ENCODE results near the gene CNOT6L. TPM values are rescaled to one million over a fixed set of nuclear protein-coding genes. Genes with fewer than 3 reads are reported as not detected.

Gene CNOT6L
- total RNA-seq, 1 experiment from 2014 or later: 14.5 TPM

- no peak overlapping the region for H3K4me3 Mint-ChIP-seq
Observed at GRCh38 chr4:77697860-77698590, 121.1 kb downstream of the CNOT6L start.

More at GRCh38 chr4:77697860-77698590, 121.1 kb downstream of the CNOT6L start:
- H3K36me3 Mint-ChIP-seq (ENCODE audit: insufficient read depth in 1 of 3, low read depth in 3 of 3): no peaks in the 10 kb centered on the region
- Histone ChIP-seq H2BK5ac (ENCODE audit: insufficient read length, low read length) (no peak overlapping the region), H3T11ph (ENCODE audit: low read length) (no peak overlapping the region), H3K23ac (ENCODE audit: insufficient read length, low read depth, low read length) (no peak overlapping the region), H3K4me2 (ENCODE audit: insufficient read depth, insufficient read length, low read length) (no peak overlapping the region), H3K27me3 (ENCODE audit: insufficient read depth, low read length) (no peaks in the 10 kb centered on the region), H2BK15ac (ENCODE audit: low read depth, low read length) (no peak overlapping the region), H4K8ac (replicated peaks; ENCODE audit: insufficient read length, low read depth, low read length) (no peak overlapping the region), H3K4me1 (ENCODE audit: insufficient read depth, low read length) (peaks cover 2% of the 10 kb centered on the region; the same call in 1 of the 2 replicates), H3K18ac (ENCODE audit: insufficient read length, low read depth, low read length) (no peak overlapping the region), H3K27ac (ENCODE audit: insufficient read length, low read depth, low read length) (no peak overlapping the region), H3K14ac (ENCODE audit: insufficient read depth, low read length) (no peak overlapping the region), H3K79me2 (ENCODE audit: insufficient read depth, low read length) (no peaks in the 10 kb centered on the region), H3K56ac (ENCODE audit: insufficient read length, low read depth, low read length) (no peak overlapping the region), H3K9ac (ENCODE audit: extremely low read depth, insufficient read length, low read length) (no peak overlapping the region), H4K20me1 (ENCODE audit: control insufficient read depth, insufficient read depth, insufficient read length) (no peaks in the 10 kb centered on the region), H3K79me1 (ENCODE audit: insufficient read depth, low read depth, low read length, poor library complexity, severe bottlenecking) (no peaks in the 10 kb centered on the region), H2AK5ac (ENCODE audit: insufficient read length, low read length) (no peak overlapping the region), H4K91ac (ENCODE audit: insufficient read length, low read depth, low read length) (no peak overlapping the region), H2BK120ac (ENCODE audit: low read depth, low read length, poor library complexity, severe bottlenecking) (no peak overlapping the region), H2BK12ac (ENCODE audit: insufficient read length, low read depth, low read length) (no peak overlapping the region), H2BK20ac (ENCODE audit: low read depth, low read length, poor library complexity, severe bottlenecking) (no peak overlapping the region), H3K9me3 (ENCODE audit: control insufficient read depth, low read depth, low read length) (no peaks in the 10 kb centered on the region), H2AFZ (ENCODE audit: low read length) (no peak overlapping the region), H3K4ac (ENCODE audit: low read depth, low read length) (no peak overlapping the region), H4K5ac (ENCODE audit: insufficient read length, low read depth, low read length) (no peak overlapping the region), H3K23me2 (ENCODE audit: insufficient read length, low read depth, low read length, poor library complexity, severe bottlenecking) (no peaks in the 10 kb centered on the region)
- peak; percentile 64 for TF ChIP-seq CTCF (conservative IDR thresholded peaks at IDR 0.05)
- H3K27me3 Mint-ChIP-seq (ENCODE audit: low read depth): no peaks in the 10 kb centered on the region
- H3K27ac Mint-ChIP-seq: peak overlapping the region in 1 of 3 experiments; percentile 44; a peak in 1 of 7 replicates
- H3K9me3 Mint-ChIP-seq: no peaks in the 10 kb centered on the region
- H3K4me1 Mint-ChIP-seq: peaks cover 16 to 24% of the 10 kb centered on the region in 2 experiments
- DNase-seq: peak; percentile 65
- WGBS (ENCODE audit: extremely low coverage, insufficient read length, low lambda C conversion rate): no CpG with 5 or more reads among the region's 10 CpGs

Measured in H9 (cell line).